ENCODE results near the gene TOP1.

DNA sequence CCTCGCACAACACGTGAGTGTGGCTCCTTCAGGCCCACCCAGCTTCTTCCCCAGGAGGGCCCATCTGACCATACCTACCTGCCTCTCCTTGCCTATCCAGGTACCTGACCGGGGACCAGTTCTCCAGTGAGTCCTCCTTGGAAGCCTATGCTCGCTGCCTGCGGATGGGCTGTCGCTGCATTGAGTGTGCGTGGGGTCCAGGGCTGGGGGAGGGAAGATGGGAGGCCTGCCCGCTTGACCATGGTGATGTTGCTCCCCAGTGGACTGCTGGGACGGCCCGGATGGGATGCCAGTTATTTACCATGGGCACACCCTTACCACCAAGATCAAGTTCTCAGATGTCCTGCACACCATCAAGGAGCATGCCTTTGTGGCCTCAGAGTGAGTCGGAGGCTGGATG lies 135.2 kb downstream of the TOP1 start:
- no peak for TF ChIP-seq POLR2A (conservative IDR thresholded peaks at IDR 0.05)
- no peak for TF ChIP-seq ZBTB1 (CRISPR knock-in tag; IDR thresholded peaks at IDR 0.05; ENCODE audit: borderline replicate concordance, low read depth)
- TF ChIP-seq, protein P1, sequence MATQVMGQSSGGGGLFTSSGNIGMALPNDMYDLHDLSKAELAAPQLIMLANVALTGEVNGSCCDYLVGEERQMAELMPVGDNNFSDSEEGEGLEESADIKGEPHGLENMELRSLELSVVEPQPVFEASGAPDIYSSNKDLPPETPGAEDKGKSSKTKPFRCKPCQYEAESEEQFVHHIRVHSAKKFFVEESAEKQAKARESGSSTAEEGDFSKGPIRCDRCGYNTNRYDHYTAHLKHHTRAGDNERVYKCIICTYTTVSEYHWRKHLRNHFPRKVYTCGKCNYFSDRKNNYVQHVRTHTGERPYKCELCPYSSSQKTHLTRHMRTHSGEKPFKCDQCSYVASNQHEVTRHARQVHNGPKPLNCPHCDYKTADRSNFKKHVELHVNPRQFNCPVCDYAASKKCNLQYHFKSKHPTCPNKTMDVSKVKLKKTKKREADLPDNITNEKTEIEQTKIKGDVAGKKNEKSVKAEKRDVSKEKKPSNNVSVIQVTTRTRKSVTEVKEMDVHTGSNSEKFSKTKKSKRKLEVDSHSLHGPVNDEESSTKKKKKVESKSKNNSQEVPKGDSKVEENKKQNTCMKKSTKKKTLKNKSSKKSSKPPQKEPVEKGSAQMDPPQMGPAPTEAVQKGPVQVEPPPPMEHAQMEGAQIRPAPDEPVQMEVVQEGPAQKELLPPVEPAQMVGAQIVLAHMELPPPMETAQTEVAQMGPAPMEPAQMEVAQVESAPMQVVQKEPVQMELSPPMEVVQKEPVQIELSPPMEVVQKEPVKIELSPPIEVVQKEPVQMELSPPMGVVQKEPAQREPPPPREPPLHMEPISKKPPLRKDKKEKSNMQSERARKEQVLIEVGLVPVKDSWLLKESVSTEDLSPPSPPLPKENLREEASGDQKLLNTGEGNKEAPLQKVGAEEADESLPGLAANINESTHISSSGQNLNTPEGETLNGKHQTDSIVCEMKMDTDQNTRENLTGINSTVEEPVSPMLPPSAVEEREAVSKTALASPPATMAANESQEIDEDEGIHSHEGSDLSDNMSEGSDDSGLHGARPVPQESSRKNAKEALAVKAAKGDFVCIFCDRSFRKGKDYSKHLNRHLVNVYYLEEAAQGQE (IDR thresholded peaks at IDR 0.05; ENCODE audit: borderline replicate concordance), result no peak
- TF ChIP-seq, protein P1 (CRISPR knock-in tag; IDR thresholded peaks at IDR 0.05; ENCODE audit: low read depth), result no peak
- no peak for TF ChIP-seq CSDE1 (IDR thresholded peaks at IDR 0.05)
- TF ChIP-seq ZNF436 (CRISPR knock-in tag; IDR thresholded peaks at IDR 0.05), result no peak
